ENCODE results near the gene KLC1. TPM values are rescaled to one million over a fixed set of nuclear protein-coding genes. Genes with fewer than 3 reads are reported as not detected.

The KLC1 gene
- total RNA-seq, 4 donors from 2014 or later: 195 to 421 (median 214) TPM

DNA sequence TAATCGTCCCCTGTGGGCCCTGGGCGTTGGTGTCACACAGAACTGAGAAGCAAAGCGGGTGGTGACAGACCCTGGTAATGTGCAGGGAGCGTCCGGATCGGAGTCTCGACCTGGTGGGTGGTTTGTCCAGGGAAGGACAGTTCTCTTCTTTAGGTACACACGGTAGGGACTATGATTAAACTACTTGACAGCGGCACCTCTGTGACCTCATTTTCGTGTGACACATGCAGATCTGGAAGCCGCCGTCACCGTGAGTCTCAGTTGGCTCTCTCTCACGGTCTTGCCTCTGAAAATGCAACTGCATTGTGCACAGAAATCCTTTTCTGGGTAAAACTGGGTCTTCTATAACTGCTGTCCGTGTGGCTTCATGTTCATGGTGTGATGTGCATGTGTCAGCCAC, 54.1 kb downstream of the KLC1 start:
- no peak overlapping the region for H3K27ac ChIP-seq
- no peaks in the 10 kb centered on the region for H3K9me3 ChIP-seq
- H3K36me3 ChIP-seq: peaks cover 86% of the 10 kb centered on the region
- TF ChIP-seq, protein P1, sequence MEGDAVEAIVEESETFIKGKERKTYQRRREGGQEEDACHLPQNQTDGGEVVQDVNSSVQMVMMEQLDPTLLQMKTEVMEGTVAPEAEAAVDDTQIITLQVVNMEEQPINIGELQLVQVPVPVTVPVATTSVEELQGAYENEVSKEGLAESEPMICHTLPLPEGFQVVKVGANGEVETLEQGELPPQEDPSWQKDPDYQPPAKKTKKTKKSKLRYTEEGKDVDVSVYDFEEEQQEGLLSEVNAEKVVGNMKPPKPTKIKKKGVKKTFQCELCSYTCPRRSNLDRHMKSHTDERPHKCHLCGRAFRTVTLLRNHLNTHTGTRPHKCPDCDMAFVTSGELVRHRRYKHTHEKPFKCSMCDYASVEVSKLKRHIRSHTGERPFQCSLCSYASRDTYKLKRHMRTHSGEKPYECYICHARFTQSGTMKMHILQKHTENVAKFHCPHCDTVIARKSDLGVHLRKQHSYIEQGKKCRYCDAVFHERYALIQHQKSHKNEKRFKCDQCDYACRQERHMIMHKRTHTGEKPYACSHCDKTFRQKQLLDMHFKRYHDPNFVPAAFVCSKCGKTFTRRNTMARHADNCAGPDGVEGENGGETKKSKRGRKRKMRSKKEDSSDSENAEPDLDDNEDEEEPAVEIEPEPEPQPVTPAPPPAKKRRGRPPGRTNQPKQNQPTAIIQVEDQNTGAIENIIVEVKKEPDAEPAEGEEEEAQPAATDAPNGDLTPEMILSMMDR (IDR thresholded peaks at IDR 0.05): no peak
- no peak for TF ChIP-seq POLR2AphosphoS5 (IDR thresholded peaks at IDR 0.05)
- no peak for TF ChIP-seq EP300 (IDR thresholded peaks at IDR 0.05)
- no peak for TF ChIP-seq POLR2A (IDR thresholded peaks at IDR 0.05)
- DNase-seq (ENCODE audit: low spot score in 2 of 2): peak in 1 of 2 donors; percentile 32
- H3K4me1 ChIP-seq: no peaks in the 10 kb centered on the region
- WGBS: 82% methylated on average over 15 of the region's 15 CpGs
- no peaks in the 10 kb centered on the region for H3K27me3 ChIP-seq
- H3K4me3 ChIP-seq: no peak overlapping the region

DNA sequence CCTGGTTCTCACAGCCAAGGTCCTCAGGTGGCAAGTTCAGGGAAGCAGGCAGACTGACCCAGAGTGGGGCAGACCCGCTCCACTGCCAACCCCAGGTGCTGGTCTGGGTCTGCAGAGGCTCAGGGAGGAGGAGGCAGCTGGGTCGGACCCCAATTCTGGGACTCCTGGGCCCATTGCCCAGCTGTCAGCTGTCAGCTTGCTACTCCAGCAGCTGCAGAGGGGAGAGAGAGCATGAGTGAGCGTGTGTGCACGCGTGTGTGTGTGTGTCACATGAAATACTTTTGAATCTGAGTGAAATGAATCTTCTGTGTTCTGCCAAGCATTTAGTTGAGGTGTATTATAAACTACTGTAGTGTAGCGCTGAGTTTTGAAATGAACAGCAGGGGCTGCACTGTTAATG, 55.5 kb downstream of the KLC1 start:
- Histone ChIP-seq H3K9me3 (no peaks in the 10 kb centered on the region), H3K27ac (no peak overlapping the region), H3K4me1 (peaks cover 7% of the 10 kb centered on the region), H3K4me3 (no peak overlapping the region), H3K27me3 (no peaks in the 10 kb centered on the region), H3K36me3 (peaks cover 79% of the 10 kb centered on the region)
- DNase-seq (ENCODE audit: low spot score in 2 of 2): peak in 1 of 2 donors; percentile 49
- WGBS: 83% methylated on average over 6 of the region's 6 CpGs
- no peak for TF ChIP-seq POLR2A (IDR thresholded peaks at IDR 0.05)
- no peak for TF ChIP-seq POLR2AphosphoS5 (IDR thresholded peaks at IDR 0.05)
- TF ChIP-seq, protein P1 (IDR thresholded peaks at IDR 0.05): no peak
- TF ChIP-seq EP300 (IDR thresholded peaks at IDR 0.05): no peak

DNA sequence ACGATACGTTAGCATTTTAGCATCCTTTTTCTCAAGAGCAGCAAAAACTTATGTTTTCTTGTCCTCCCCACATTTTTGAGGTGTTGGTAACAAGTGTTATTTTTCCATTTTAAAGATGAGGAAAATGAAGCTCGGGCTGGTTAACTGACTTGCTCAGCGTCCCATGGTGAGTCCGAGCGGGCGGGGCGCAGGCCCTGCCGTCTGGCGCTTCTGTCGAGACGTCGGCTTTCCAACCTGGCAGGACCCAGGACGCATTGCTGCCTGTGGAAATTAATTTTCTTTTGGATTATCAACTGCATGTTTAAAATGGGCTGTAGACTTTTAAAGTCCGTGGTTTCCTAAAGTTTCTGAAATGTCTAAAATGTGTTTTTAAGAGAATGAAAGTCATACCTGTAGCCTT, 55.9 kb downstream of the KLC1 start:
- DNase-seq (ENCODE audit: low spot score in 2 of 2): peak in 1 of 2 donors; percentile 9
- 94% methylated on average over 15 of the region's 15 CpGs for WGBS
- Histone ChIP-seq H3K36me3 (peaks cover 75% of the 10 kb centered on the region), H3K4me3 (no peak overlapping the region), H3K27me3 (no peaks in the 10 kb centered on the region), H3K4me1 (peaks cover 9% of the 10 kb centered on the region), H3K27ac (no peak overlapping the region), H3K9me3 (no peaks in the 10 kb centered on the region)
- TF ChIP-seq, protein P1 (IDR thresholded peaks at IDR 0.05): no peak
- no peak for TF ChIP-seq POLR2A (IDR thresholded peaks at IDR 0.05)
- TF ChIP-seq EP300 (IDR thresholded peaks at IDR 0.05): no peak
- TF ChIP-seq POLR2AphosphoS5 (IDR thresholded peaks at IDR 0.05): no peak

DNA sequence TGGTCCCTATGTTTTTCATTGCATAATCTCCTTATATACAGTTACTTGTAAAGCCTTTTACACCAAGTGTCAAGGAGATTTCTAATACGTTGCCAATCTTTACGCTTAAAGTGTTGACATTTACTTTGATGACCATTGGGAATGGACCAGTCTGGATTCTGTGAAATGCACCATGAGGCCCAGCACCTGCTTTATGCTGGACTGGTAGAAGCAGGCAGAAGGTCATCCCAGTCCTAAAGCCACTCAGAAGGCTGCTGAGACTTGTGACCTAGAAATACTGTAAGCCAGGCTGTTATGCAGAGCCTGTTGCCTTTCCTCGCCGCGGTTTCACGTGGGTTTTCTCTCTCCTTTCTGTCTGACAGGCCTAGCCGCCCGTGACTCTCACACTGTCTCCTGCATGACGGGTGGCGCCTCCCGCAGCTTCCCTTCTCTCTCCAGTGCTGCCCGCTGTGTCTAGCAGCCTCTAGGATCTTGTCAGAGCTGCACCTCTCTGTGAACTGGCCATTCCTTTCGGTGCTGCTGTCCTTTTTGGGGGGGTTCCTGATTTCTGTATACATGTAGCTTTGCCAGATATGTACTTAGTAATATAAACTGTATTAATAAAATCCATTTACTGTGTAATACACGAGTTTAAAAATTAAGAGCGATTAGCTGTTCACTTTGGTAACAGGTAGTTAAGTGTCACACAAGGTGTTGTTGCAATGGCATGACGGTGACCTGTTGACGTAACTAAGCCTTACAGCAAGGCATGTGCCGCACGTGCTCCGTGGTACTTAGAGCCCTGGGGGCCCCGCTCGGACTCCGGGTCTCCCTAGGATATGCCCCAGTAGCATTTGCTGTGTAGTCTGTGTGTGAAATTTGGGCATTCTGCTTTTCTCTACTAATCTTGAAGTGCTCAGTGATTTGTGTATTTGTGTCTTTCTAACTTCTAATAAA, 56.5 kb downstream of the KLC1 start:
- H3K36me3 ChIP-seq: peaks cover 69% of the 10 kb centered on the region

More for the DNA sequence above, 56.5 kb downstream of the KLC1 start:
- Histone ChIP-seq H3K4me1 (peaks cover 11% of the 10 kb centered on the region), H3K4me3 (no peak overlapping the region), H3K27ac (no peak overlapping the region), H3K9me3 (no peaks in the 10 kb centered on the region), H3K27me3 (no peaks in the 10 kb centered on the region)
- TF ChIP-seq, protein P1 (IDR thresholded peaks at IDR 0.05): no peak
- TF ChIP-seq POLR2A (IDR thresholded peaks at IDR 0.05): no peak
- no peak for TF ChIP-seq POLR2AphosphoS5 (IDR thresholded peaks at IDR 0.05)
- 91% methylated on average over 23 of the region's 23 CpGs for WGBS
- DNase-seq (ENCODE audit: low spot score in 2 of 2): peak in 1 of 2 donors; percentile 46
